Stimulated activated CD8-positive, alpha-beta memory T cell treated with anti-CD3 and anti-CD28 coated beads, Interleukin-15, amount 100 ng/mL, for 1 hour (primary cell): Measurements from ENCODE around the gene ITPR2.
"Not testable (repeated sequence)": the region's sequence is repeated elsewhere in the genome, so short reads cannot be mapped to it uniquely, and the experiment has no call there.

ENCODE experiments used
- DNase-seq: peaks from one replicate; pipeline ENCODE4 v3.0.0-alpha.2; 2020; ENCODE audit warnings: low read depth

Gene ITPR2

GRCh38 chr12:26700430-26700829 lies 132.6 kb downstream of the ITPR2 start:
- DNase-seq = no peak

DNA sequence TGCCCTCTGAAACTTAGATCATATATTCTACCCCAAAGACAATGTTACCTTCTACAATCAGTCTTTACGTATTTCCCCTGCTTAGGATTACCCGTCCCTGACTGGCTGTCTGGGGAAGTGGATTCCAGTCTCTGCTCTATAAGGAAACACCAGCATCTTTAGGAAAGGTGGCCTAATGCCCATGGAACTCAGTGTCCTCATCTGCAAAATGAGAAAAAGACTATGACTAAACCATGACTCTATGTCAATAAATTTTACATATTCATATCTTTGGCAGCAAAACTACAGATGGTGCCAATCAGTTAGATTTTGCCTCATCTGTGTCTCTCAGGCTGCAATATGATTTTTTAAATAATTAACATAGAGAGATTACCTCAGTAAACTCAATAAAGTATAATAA lies 133.8 kb downstream of the ITPR2 start:
- no peak for DNase-seq

DNA sequence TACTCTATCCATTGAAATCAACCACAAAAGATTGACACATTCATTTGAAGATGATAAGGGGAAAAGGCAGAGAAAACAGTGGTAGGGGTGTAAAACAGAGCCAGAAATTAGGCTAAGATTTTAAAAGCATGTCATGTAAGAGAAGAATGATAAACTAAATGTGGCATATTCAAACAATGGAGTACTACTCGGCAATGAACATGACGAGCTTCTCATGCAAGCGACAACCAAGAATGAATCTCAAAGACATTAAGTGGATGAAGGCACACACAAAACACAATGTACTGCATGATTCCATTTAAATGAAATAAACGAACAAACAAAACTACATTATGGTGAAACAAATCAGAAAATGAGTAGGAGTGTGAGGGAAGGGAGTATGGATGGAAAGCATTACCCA lies 134.8 kb downstream of the ITPR2 start:
- DNase-seq = no peak

- DNase-seq = no peak
Measured at GRCh38 chr12:26697217-26697616, 135.8 kb downstream of the ITPR2 start.

- DNase-seq = no peak
Measured at GRCh38 chr12:26696613-26697092, 136.3 kb downstream of the ITPR2 start.

DNA sequence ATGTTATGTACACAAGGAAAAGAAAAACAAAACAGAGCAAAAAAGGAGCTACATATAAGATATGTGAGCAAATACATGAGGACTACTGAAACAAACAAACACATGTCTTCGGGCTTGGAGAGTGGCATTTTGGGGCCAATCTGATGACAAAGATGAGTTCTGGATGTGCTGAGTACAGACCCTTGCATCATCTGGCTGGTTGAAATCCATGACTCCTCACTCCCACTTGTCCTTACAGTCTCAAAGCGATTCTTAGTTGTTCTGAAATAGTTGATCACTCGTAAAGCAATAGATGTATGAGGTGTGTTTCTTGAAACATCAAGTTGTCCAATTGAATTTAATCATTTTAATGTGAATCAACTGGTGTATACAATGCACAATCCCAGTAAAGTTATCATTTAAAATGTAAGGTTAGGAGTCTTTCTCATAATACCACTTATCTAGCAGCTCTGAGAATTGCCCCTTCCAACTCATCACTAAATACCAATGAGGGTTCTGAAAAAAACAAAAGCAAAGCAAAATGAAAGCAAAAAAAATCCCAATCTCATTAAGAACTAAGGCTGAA lies 136.9 kb downstream of the ITPR2 start:
- no peak for DNase-seq

- no peak for DNase-seq
Measured at GRCh38 chr12:26694402-26694801, 138.6 kb downstream of the ITPR2 start.

DNA sequence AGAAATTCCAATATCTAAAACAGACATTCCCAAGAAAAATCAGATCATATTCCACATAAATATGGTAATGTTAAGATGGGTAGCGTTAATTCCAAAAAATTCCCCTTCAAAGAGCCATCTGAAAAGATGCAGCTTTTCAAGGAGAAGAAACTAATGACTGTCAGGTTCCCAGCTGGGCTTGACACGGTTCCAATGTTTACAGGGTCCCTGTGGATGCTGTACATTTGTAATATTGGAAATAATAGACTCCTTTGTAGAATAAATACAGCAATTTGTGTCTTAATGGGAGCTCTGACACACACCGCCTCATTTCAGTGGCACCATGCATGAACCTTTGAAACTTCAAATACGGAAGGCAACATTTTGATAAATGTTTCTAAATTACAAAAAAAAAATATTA lies 140.6 kb downstream of the ITPR2 start:
- DNase-seq = no peak

GRCh38 chr12:26691234-26691970 lies 141.6 kb downstream of the ITPR2 start:
- DNase-seq = no peak

DNA sequence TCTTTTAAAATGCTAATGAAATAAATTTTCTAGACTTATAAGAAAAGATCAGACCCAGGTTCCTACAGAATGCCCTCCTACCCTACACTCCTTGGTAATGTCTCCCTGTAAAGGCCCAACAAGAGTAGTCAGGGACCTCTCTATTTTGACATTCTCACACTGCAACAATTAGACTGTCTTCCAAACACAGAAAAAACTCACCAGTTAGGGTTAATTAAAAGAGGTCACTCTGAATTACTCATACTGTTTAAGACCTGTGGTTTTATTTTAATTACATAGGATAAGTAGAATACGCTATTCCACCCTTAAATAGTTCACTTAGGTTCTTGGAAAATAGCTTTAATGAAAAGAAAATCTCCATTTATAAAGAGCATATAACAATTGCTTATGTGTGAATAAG lies 142.4 kb downstream of the ITPR2 start:
- no peak for DNase-seq

DNA sequence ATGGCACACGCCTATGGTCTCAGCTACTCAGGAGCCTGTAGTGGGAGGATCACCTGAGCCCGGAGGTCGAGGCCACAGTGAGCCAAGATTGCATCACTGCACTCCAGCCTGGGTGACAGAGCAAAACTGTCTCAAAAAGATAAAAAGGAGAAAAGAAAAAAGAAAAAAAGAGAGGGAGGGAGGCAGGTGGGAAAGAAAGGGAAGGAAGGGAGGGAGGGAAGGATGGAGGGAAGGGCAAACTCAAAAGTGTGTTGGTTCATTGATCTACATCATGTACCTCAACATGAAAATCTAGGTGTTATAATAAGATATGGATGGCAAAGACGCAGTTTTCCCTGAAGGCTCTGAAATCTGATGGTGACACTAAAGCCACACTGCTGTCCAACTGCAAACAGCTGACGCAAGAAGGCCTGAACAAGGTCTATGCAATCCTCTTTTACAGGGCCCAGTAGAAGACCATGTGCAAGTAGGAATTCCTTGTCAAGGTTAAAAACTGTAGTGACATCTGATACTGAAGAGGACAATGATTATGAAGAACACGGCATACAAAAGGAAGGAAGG lies 143.6 kb downstream of the ITPR2 start:
- no peak for DNase-seq

GRCh38 chr12:26688344-26688904 lies 144.6 kb downstream of the ITPR2 start:
- no peak for DNase-seq

- no peak for DNase-seq
Measured at GRCh38 chr12:26686408-26686807, 146.6 kb downstream of the ITPR2 start.

DNA sequence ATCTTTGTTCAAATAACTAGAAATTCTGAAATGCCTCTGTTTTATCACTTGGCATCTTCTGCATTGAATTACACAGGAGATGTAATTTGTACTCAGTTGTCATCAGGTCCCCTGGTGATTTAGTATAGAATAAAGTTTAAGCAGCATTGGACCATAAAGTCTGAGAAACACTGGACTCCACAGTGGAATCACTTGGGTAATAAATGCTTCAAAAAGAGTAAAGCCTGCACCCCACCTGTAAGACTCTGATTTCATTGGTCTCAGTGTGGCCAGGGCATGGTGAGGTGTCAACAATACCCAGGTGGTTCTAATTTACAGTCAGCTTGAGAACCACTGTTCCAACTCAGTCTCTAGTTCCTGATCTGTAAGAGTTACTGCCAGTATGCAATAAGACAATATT lies 148.9 kb downstream of the ITPR2 start:
- DNase-seq = no peak

- no peak for DNase-seq
Measured at GRCh38 chr12:26683443-26683842, 149.6 kb downstream of the ITPR2 start.

GRCh38 chr12:26680727-26681455 lies 152.1 kb downstream of the ITPR2 start:
- no peak for DNase-seq

DNA sequence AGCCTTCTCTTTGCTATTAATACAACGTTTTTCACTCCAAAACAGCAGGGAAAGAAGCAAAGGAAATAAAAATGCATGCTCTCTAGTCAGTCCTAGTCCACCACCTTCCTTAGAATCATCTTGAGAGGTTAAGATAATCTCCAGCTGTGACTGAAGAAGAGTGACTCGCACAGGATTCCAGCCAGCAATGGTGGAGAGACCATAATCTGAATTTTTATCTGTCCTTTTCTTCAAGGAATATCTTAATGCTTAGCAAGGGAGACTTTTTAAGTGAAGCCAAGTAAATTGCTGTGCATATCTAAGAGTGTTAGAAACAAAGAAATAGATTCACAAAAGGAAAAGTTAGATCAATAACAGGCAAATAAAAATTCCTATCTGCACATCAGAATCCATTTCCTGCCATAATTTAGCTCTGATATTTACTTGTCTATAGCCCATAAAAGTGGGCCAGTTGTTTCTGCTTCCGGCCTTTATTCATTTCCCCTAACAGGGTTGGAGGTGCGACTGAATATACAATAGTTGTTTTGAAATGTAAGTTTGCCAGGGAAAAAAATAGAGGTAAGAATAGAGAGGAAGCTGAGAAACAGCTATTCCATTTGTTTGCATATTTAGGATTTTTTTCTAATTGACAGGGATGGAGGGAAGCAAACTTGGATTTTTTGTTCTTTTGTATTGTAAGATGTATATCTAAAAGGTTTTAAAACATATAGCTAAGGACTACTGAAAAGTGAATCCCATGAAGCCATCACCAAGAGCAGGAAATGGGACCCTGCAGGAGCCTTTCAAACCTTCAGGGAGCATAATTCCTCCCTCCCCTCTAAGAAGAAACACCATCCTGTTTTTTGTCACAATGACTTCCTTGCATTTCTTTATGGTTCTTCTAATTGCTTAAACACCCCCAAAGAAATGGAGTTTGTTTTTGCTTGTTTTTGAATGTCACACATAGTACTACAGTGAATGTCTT lies 154.0 kb downstream of the ITPR2 start:
- no peak for DNase-seq

DNA sequence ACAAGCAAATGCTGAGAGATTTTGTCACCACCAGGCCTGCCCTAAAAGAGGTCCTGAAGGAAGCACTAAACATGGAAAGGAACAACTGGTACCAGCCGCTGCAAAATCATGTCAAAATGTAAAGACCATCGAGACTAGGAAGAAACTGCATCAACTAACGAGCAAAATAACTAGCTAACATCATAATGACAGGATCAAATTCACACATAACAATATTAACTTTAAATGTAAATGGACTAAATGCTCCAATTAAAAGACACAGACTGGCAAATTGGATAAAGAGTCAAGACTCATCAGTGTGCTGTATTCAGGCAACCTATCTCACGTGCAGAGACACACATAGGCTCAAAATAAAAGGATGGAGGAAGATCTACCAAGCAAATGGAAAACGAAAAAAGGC lies 161.5 kb downstream of the ITPR2 start:
- DNase-seq = not testable (repeated sequence)

DNA sequence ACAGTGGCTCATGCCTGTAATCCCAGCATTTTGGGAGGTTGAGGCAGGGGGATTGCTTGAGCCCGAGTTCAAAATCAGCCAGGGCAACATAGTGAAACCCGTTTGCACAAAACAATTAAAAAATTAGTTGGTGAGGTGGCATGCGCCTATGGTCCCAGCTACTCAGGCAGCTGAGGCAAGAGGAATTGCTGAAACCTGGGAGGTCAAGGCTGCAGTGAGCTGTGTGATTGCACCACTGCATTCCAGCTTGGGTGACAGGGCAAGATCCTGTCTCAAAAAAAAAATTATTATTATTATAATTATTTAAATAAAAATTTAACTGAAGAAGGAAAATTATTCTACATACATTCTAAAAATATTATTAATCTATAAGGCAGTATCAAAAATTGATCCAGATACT lies 164.1 kb downstream of the ITPR2 start:
- DNase-seq = no peak

GRCh38 chr12:26668230-26668629 lies 164.8 kb downstream of the ITPR2 start:
- no peak for DNase-seq

DNA sequence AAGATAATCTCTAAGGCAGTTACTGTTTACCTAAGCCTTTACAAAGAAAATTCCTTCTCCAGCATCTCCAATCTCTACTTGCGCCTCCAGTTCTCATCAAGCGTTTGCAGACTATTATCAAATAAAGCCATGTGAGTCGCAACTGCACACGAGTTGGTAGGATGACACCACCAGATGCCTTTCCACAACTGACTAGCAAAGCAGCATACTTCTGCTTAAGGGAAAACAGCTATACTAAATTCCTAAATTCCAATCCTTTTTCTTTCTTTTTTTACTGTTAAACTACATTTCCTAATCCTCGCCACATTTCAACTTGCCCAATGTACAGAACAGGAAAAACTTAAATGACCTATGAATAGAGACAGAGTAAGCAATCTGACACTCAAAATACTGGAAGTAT lies 166.7 kb downstream of the ITPR2 start:
- no peak for DNase-seq
